Left kidney (tissue), 8 donors: Measurements from ENCODE around the gene FAM219A. TPM values are rescaled to one million over a fixed set of nuclear protein-coding genes. Genes with fewer than 3 reads are reported as not detected.
A peak's percentile ranks its signal among the peaks of the same experiment; 100 is the strongest.

Source experiments
- DNase-seq: peaks from one replicate; pipeline ENCODE4 v3.0.0-alpha.2; 2013
- long read RNA-seq, 8 donors: transcript quantifications; one replicate each; lab custom pipeline, GENCODE V29; 2026
- polyA plus RNA-seq: library from polyadenylated mRNA; unstranded; fragments of 120-200 nt; gene quantifications from one replicate; pipeline ENCODE4 v1.2.1, GENCODE V29; 2013; ENCODE audit not compliant: insufficient read length

Gene FAM219A, protein sequence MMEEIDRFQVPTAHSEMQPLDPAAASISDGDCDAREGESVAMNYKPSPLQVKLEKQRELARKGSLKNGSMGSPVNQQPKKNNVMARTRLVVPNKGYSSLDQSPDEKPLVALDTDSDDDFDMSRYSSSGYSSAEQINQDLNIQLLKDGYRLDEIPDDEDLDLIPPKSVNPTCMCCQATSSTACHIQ
- polyA plus RNA-seq, result 13.0 TPM
- long read RNA-seq, donor 1, partial matches to known transcripts, result 0 of 9 reads
- long read RNA-seq, donor 1, other reads (novel, unspliced or antisense), result 0 of 9 reads
- long read RNA-seq, donor 2, result 0 reads
- long read RNA-seq, donor 3, partial matches to known transcripts, result 9 of 10 reads
- long read RNA-seq, donor 3, other reads (novel, unspliced or antisense), result 0 of 10 reads
- long read RNA-seq, donor 4, result 0 reads
- long read RNA-seq, donor 5, partial matches to known transcripts, result 0 of 3 reads
- long read RNA-seq, donor 5, other reads (novel, unspliced or antisense), result 0 of 3 reads
- long read RNA-seq, donor 6, partial matches to known transcripts, result 12 of 15 reads
- long read RNA-seq, donor 6, other reads (novel, unspliced or antisense), result 0 of 15 reads
- long read RNA-seq, donor 7, partial matches to known transcripts, result 0 of 6 reads
- long read RNA-seq, donor 7, other reads (novel, unspliced or antisense), result 0 of 6 reads
- long read RNA-seq, donor 8, result 0 reads

DNA sequence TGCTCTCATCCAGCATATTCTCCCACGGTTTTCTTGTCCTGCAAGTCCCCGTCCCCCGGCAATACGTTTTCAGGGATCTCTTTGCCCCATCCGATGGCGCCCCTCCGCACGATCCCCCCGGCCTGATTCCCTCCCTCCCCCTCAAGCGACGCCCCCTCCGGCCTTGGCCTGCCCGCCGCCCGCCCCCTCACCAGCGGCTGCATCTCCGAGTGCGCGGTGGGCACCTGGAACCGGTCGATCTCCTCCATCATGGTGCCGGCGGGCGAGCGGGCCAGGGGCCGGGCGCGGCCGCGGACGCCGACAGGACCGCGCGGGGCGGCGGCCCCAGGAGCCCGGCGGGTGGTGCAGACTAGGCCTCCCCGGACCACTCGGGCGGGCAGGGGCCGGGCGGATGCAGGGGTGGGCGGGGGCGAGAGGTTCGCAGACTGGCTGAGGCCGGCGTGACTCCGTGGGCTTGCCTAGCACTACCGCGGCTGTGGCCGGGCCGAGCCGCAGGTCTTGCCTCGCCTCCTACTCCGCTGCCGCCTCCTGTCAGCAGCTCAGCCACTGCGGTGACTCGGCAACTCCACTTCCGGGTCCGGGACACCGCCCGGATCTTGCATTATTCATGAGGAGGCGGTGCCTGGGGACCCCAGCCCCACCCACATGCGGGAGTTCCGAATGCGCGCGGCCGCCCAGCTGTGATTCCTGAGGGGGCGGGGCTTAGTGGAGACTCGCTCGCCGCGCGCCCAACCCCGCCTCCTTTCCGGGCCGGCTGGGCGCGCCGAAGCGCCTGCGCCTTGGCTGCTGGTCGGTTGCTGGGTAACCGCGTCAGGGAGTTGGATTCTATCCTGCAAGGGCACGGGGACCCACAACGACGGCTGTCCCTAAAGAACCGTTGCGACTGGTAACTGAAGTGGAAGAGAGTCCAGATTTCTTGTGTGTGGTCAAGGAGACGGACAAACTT lies at the start of gene FAM219A, which contains the start of gene DNAI1:
Gene FAM219A (minus strand): TSS at position 558 of the 946 bp plus-strand sequence. CDS start 307 bp downstream, at position 251.
Gene DNAI1 (plus strand): TSS at position 793 of the 946 bp plus-strand sequence. CDS start 201 bp downstream, outside the sequence.
- peak; percentile 98 for DNase-seq

DNA sequence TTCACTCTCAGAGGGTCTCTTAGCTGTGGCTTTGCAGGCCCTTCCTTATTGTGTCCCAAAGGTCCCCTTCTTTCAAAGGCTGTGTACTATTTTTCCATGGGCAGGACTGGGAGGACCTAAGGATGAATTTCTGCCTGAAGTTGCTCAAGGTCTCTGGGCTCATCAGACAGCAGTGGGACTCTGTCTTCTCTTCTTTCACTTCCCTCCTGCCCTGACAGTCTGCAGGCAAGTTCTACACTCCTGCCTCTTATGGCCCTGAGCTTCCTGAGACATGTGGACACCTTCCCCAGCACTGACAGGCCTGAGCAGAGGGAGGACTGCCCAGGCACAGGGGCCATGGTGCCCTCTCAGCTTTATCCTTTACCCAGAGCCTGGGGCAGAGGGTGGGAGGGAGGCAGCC lies 49.6 kb upstream of the FAM219A start:
- no peak for DNase-seq

DNA sequence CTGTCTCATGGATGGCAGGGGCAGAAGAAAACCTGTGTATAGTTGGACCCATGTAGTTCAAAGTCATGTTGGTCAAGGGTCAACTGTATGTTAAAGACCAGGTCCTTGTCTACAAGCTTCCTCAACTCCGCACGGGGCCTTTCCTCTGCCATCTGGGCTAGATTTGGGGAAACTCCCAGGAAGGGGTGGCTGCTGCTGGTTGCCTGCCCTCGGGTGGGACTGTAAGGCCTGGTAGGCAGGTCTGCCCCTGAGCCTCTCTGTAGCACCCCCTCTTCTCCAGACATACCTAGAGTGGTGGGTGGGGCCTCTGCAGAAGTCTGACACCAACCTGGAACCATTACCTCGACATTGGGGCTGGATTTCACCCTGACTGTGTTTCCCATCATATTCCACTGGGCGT lies 49.2 kb upstream of the FAM219A start:
- DNase-seq, result no peak

DNA sequence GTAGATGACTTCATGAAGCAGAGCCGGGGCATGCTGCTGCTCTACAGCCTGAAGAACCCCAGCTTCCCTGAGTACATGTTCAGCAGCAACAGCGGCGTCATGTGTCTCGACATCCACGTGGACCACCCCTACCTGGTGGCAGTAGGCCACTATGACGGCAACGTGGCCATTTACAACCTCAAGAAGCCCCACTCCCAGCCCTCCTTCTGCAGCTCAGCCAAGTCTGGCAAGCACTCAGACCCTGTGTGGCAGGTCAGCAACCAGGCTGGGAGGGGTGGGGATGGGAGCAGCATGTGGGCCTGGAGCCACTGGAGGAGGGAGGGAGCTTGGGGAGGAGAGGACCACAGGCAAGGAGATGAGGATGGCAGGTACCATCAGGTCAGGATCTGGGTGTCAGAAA lies 48.3 kb upstream of the FAM219A start:
- DNase-seq, result no peak

DNA sequence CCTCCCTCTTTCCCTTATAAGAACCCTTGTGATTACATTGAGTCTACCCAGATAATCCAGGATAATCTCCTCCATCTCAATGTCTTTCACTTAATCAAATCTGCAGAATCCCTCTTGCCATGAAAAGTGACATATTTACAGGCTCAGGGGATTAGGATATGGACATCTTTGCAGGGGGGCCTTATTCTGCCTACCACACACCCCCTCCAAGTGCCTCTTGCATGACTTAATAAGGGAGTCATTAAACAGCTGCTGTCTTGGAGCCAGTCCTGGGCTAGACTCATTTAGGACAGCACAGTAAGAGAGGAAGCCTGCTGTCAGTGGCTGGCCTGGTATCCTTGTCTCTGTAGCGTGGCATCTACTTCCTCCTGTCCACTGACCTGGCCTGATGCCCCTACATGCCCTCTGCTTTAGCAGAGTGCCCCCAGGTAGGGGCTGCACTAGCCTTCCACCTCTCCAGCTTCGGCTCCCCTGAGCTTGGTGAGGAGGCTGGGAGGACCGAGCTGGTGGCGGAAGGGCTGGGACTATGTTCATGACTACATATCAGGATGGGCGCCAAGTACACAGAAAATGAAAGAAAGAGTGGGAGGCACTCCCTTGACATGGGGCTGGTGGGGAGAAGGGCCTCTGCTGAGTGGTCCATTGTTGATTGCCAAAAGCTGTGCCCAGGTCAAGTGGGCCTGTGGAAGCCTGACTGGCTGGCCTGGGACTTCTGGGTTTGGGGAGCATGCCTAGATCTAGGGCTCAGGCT lies 47.2 kb upstream of the FAM219A start:
- no peak for DNase-seq

DNA sequence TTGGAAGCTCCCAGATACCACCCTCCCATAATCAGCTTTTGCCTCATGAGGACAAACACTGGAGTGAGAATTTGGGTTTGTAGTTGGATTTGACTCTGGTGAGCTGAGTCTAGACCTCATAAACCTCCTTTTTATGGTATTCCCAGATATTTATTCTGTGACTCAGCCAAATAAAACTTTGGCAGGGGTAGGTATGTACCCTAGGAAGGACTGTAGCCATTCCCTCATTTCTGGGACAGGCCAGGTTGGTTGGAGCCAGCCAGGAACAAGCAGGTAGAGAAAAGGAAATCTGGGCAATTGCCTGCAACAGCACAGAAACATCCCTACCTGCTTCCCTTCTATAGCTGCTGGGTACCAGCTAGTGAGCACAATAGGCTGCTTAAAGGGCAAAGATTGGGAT lies 45.0 kb upstream of the FAM219A start:
- no peak for DNase-seq

DNA sequence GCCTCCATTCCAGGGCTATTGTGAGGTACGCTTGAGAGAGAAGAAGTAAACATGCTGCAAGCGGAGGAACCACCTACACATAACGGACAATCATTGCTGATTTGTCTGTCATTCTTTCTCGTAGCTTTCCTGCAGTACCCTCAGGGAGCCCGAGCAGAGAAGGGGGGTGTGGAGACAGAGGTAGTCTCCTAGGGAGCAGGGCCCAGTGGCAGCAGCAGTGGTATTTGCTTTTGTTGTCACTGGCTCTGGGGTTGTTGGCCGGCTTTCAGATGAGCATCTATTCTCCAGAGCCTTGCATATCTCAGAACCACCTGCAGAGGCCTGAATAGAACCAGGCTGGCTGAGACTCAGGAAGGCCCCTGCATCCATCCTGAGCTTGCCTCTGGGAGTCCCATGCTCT lies 44.5 kb upstream of the FAM219A start:
- no peak for DNase-seq

DNA sequence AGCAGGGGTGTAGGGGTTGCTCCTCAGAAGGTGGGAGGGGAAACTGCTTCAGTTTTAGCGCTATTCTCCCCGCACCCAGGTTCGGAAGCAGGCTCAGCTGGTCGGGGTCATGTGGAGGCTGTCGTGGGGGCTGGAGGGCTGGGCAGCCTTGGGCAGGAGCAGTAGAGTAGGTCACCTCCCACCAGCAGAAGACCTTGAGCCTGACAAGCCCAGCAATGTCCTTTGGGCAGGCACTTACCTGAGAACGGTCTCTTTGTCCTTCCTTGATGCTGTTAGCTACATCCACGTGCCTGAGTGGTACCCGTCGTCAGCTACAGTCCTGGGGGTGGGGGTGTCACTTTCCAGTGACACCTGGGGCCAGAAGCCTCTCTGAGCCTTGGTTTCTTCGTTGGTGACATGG lies 44.1 kb upstream of the FAM219A start:
- DNase-seq, result no peak

DNA sequence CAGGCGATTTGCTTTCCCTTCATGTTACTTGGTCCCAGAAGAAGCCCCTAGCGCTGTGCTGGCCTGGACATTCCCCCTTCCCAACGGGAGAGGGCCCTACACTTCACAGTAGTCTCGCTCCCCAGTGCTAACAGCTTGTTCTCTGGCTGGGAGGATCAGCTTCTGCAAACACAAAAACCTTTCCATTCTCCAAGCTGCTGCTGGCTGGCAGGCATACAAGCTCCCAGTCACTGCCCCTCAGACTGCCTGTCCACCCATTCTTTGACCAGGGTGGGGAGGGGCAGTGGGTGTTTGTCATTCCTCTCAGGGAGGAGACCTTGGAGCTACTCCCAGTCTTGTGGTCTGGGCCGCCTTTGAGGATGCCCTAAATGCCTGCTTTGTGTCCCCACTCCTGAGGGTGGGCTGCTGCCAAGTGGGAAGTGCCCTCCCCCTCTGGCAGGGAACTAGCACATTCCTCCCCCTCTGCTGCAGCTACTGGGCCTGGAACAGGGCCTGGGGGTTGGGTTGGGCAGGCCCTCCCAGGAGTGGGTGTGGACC lies 43.6 kb upstream of the FAM219A start:
- DNase-seq, result no peak

DNA sequence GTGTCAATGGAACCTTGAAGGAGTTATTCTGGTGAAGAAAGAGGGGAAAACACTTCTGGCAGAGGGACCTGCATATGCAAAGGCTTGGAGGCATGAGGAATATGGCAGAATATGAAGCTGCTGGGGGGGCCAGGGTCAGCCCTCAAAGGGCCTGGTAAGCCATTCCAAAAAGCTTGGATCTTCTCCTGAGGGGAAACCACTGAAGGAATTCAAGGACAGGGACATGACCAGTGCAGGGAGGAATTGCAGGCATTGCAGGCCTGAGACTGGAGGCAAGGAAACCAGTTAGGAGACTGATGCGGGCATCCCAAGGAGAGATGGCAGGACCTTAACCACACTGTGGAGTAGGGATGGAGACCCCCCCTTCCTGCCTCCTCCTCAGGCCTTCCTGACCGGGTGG lies 43.0 kb upstream of the FAM219A start:
- DNase-seq, result no peak

DNA sequence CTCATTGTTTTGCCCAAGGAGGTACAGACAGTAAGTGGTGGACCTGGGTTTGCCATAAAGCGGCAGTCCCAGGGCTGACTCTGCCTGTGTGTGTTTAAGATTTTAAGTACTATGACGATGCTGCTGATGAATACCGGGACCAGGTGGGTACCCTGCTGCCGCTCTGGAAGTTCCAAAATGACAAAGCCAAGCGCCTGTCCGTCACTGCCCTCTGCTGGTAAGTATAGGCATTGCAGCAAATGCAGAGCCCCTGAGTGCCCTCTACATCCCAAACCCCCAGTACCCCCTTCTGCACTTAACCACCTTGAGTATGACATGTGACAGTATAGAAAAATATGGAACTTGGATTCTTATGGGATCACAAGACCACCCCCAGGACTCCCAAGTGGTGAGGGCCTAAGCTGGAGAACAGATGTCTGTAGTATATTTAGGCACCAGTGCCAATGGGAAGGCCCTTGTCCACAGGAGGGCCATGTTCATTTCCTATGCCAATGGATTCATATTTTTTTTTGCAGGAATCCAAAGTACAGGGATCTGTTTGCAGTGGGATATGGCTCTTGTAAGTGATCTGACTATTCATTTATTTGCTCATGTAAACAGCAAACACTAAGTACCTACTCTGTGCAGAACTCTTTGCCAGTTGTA lies 42.4 kb upstream of the FAM219A start:
- no peak for DNase-seq

DNA sequence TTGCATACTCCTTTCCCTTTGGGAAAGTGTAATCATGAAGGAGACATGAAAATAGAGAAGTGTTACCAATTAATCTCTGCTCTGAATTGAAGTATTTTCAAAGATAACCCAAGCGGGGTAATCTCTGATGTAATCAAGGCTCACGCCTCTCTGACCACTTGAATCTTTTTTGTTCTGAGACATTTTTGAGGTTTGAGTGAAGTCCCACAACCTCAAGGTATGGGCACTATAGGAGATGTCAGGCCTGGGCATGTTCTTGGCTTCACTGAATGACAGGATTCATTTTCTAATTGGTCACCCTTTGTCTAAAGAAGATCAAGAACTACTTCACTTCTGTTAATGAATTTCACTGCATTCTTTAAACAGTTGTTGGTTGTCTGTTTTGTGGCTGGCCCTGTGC lies 40.7 kb upstream of the FAM219A start:
- no peak for DNase-seq

DNA sequence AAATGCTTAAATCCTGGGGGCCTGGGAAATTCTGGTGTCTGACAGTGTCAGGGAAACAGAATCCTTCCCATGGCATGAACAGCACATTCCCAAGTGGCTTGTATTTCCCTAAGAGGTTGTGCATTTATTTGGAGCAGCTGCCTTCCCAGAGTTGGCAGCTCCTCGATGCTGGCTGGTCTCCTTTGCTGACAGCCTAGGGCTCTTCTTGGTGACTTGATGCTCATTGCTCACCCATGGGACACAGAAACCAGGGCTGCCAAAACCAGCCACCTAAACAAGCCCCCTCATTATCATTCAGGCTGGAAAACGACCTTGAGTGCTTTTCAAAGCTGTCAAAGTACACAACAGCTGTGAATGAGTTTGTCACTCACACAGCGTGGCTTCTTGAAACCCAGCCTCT lies 40.2 kb upstream of the FAM219A start:
- DNase-seq, result no peak

DNA sequence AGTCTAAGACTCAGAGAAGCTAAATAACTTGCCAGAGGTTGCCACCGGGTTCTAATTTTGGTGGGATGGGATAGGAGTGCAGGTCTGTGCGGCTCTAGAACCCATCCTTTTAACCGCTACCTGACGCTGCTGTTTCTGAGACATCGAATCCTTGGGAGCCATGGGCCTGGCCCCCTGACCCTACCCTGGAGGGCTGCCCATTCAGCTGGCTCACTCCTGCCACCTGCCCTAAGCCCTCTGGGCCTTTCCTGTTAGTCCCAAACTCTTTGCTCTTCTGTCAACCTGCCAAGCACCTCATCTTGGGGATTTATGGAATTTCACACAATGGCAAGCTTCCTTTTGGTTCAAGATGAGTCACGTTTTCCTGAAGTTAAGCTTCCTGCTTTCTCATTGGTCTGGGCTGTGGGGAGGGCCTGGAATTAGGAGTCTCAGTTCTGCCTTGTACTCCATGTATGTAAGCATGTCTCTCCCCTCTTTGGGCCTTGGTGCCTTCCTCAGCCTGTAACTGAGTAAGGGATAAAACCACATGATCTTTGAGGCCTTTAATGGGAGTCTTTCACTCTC lies 37.9 kb upstream of the FAM219A start:
- no peak for DNase-seq

DNA sequence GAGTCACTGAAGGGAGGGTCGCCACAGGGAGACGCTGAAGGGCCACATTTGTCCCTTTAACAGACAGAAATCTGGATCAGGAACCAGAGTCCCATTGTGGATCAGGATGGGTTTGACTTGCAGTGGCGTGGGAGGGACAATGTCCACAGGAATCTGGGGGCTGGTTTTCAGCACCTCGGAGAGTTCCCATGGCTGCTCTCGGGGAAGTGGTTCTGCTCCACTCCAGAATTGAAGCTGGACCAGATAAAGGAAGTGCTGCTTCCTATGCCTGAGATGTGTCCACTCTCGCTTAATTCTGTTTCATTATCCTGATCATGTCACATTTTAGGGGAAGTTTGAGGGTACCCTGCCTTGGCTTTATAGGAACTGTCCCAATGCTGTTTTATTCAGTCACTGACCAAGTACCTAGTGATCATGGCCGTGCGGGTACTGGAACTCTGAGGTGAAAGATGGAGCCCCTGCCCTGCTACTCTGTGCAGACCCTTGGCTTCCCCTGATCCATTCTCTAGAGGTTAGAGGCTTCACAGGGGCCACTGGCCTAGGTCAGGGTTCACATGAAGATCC lies 35.7 kb upstream of the FAM219A start:
- peak; percentile 55 for DNase-seq

DNA sequence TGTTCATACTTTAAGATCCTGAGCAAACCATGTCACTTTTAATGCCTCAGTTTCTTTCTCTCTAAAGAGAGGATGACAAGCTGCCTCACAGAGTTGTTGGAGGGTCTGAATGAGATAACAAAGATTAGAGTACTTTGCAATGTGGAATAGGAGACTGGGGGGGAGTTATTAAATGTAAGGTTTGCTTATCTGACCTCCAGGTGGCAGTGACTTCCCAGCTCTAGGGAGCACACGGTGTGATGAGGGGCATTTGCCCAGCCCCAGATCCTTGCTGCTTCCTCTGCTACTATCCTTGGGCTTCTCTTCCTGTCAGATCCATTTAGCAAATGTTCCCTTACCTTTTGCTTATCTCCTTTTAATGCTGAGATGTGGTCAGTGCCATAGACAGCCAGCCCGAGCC lies 33.7 kb upstream of the FAM219A start:
- DNase-seq, result no peak

DNA sequence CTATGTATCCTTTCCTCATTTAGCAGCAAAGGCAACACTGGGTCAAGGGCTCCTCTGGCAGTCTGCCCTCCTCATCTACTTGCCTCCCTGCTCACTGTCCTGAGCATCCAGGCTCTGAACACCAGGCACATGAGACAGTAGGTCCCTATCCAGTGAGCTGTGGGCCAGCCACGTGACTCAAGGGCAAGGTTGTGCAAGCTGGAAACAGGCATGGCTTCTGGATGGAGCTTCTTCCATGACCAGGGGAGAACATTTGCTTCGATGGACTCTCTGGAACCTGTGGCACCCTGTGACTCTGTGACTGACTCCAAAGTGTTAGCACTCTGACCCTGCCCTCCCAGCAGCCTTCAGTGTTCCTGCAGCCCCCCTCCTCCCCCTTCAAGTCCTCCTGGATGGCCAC lies 33.2 kb upstream of the FAM219A start:
- DNase-seq, result no peak

DNA sequence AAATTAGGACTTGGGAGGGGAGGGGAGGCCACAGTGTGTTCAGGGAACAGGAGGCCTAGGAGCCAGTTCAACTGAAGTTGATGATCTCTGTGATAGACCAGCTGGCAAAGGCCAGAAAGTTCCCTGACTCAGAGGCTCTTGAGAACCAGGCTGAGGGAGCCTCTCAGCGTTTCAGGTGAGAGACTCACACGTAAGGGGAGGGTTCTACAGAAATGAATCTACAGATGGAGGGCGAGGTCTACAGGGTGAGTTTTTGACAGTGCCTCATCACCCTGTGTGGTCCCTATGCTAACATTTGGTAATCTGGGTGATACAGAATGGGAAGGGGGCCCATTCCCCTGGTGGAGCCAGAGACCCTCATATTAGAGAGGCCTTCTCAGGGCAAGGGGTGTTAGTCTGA lies 32.4 kb upstream of the FAM219A start:
- no peak for DNase-seq

DNA sequence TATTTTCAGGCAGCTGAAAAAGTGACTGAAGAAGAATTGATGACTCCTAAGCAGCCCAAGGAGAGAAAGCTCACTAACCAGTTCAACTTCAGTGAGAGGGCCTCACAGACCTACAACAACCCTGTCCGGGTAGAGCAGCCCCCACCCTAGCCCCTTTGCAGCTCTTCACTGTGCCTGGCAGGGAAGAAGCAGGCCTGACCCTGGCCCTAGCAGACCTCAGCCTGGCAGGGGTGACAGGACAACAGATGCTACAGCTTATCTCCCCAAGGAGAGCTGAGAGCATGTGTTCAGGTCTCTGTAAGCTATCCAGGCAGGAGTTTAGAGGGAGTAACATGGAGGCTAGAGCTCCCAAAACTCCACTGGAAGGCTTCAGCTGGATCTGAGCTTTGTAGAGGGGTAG lies 32.0 kb upstream of the FAM219A start:
- DNase-seq, result no peak

DNA sequence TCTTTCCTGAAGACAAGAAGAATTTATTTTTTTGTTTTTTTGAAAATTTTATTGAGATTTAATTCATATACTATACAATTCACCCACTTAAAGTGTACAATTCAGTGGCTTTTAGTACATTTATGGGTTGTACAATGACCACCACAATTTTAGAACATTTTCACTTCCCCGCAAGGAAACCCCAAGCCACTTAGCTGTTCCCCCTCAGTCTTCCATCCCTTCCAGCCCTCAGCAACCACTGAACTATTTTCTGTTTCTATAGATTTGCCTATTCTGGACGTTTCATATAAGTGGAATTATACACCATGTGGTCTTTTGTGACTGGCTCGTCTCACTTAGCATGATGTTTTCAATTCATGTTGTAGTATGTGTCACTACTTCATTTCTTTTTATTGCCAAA lies 28.2 kb upstream of the FAM219A start:
- DNase-seq, result no peak
